ENCODE measurements around the gene PSMA6.
A peak's percentile ranks its signal among the peaks of the same experiment; 100 is the strongest.
"Not testable (repeated sequence)": the region's sequence is repeated elsewhere in the genome, so short reads cannot be mapped to it uniquely, and the experiment has no call there.

PSMA6 gene

GRCh38 chr14:35292051-35292769 lies at the start of gene PSMA6:
Gene PSMA6, plus strand, starts transcription at chr14:35292382. Its CDS starts 95 bp downstream, at chr14:35292477.
- DNase-seq: peak; percentile 100

GRCh38 chr14:35242599-35243311 lies 49.4 kb upstream of the PSMA6 start:
- no peak for DNase-seq

- DNase-seq: no peak
These were observed 48.2 kb upstream of the PSMA6 start for GRCh38 chr14:35243956-35244355.

- no peak for DNase-seq
These were observed 47.6 kb upstream of the PSMA6 start for GRCh38 chr14:35244542-35244941.

GRCh38 chr14:35245051-35245450 lies 47.1 kb upstream of the PSMA6 start:
- no peak for DNase-seq

- no peak for DNase-seq
These were observed 44.3 kb upstream of the PSMA6 start for GRCh38 chr14:35247777-35248475.

GRCh38 chr14:35248476-35248788 lies 43.8 kb upstream of the PSMA6 start:
- no peak for DNase-seq

GRCh38 chr14:35250319-35250718 lies 41.9 kb upstream of the PSMA6 start:
- DNase-seq: no peak

GRCh38 chr14:35252451-35252868 lies 39.7 kb upstream of the PSMA6 start:
- DNase-seq: peak; percentile 11

GRCh38 chr14:35253056-35253455 lies 39.1 kb upstream of the PSMA6 start:
- not testable (repeated sequence) for DNase-seq

GRCh38 chr14:35254034-35254622 lies 38.1 kb upstream of the PSMA6 start:
- not testable (repeated sequence) for DNase-seq

- DNase-seq: peak; percentile 48
These were observed 37.4 kb upstream of the PSMA6 start for GRCh38 chr14:35254736-35255135.

- no peak for DNase-seq
These were observed 36.5 kb upstream of the PSMA6 start for GRCh38 chr14:35255711-35256110.

- DNase-seq: no peak
These were observed 34.4 kb upstream of the PSMA6 start for GRCh38 chr14:35257809-35258208.

GRCh38 chr14:35258420-35258819 lies 33.8 kb upstream of the PSMA6 start:
- no peak for DNase-seq

GRCh38 chr14:35261774-35262173 lies 30.4 kb upstream of the PSMA6 start:
- no peak for DNase-seq

- DNase-seq: no peak
These were observed 29.7 kb upstream of the PSMA6 start for GRCh38 chr14:35262436-35262835.

- DNase-seq: no peak
These were observed 23.2 kb upstream of the PSMA6 start for GRCh38 chr14:35268946-35269345.

- no peak for DNase-seq
These were observed 17.4 kb upstream of the PSMA6 start for GRCh38 chr14:35274805-35275204.

- no peak for DNase-seq
These were observed 15.0 kb upstream of the PSMA6 start for GRCh38 chr14:35277179-35277578.

- DNase-seq: no peak
These were observed 12.8 kb upstream of the PSMA6 start for GRCh38 chr14:35279369-35279768.

GRCh38 chr14:35281341-35281740 lies 10.8 kb upstream of the PSMA6 start:
- DNase-seq: no peak

- no peak for DNase-seq
These were observed 7.7 kb upstream of the PSMA6 start for GRCh38 chr14:35284506-35284905.

Data from stimulated activated CD4-positive, alpha-beta T cell treated with anti-CD3 and anti-CD28 coated beads, Interleukin-15, amount 100 ng/mL, for 24 hours (primary cell).